ENCODE results near the gene LRRC51.

LRRC51 gene

GRCh38 chr11:72112978-72113808, 32.5 kb downstream of the LRRC51 start:
- H3K27me3 ChIP-seq (ENCODE audit: control insufficient read depth, insufficient read depth, low read length): peaks cover 38% of the 10 kb centered on the region
- H3K36me3 ChIP-seq (ENCODE audit: control insufficient read depth, low read depth, low read length): no peaks in the 10 kb centered on the region
- H3K9me3 ChIP-seq (ENCODE audit: control insufficient read depth, low read depth, low read length): no peaks in the 10 kb centered on the region
- peak overlapping the region; percentile 97 for H3K27ac ChIP-seq (ENCODE audit: low read length)
- peak overlapping the region; percentile 83 for H3K4me3 ChIP-seq (ENCODE audit: low read length)
- H3K4me1 ChIP-seq (ENCODE audit: control insufficient read depth, low read depth, low read length): peaks cover 9% of the 10 kb centered on the region
- H3K9ac ChIP-seq (ENCODE audit: low read length): peak overlapping the region; percentile 96

- Histone ChIP-seq H3K4me1 (ENCODE audit: control insufficient read depth, low read depth, low read length) (peaks cover 9% of the 10 kb centered on the region), H3K4me3 (ENCODE audit: low read length) (no peak overlapping the region), H3K27me3 (ENCODE audit: control insufficient read depth, insufficient read depth, low read length) (peaks cover 47% of the 10 kb centered on the region), H3K27ac (ENCODE audit: low read length) (no peak overlapping the region), H3K9me3 (ENCODE audit: control insufficient read depth, low read depth, low read length) (no peaks in the 10 kb centered on the region), H3K9ac (ENCODE audit: low read length) (no peak overlapping the region), H3K36me3 (ENCODE audit: control insufficient read depth, low read depth, low read length) (no peaks in the 10 kb centered on the region)
Measured at GRCh38 chr11:72114570-72114969, 33.9 kb downstream of the LRRC51 start.

GRCh38 chr11:72116019-72116755, 35.5 kb downstream of the LRRC51 start:
- Histone ChIP-seq H3K4me3 (ENCODE audit: low read length) (no peak overlapping the region), H3K4me1 (ENCODE audit: control insufficient read depth, low read depth, low read length) (peaks cover 9% of the 10 kb centered on the region), H3K27me3 (ENCODE audit: control insufficient read depth, insufficient read depth, low read length) (peaks cover 47% of the 10 kb centered on the region), H3K36me3 (ENCODE audit: control insufficient read depth, low read depth, low read length) (no peaks in the 10 kb centered on the region), H3K9ac (ENCODE audit: low read length) (no peak overlapping the region), H3K27ac (ENCODE audit: low read length) (no peak overlapping the region), H3K9me3 (ENCODE audit: control insufficient read depth, low read depth, low read length) (no peaks in the 10 kb centered on the region)

GRCh38 chr11:72119198-72119597, 38.5 kb downstream of the LRRC51 start:
- Histone ChIP-seq H3K9me3 (ENCODE audit: control insufficient read depth, low read depth, low read length) (no peaks in the 10 kb centered on the region), H3K4me1 (ENCODE audit: control insufficient read depth, low read depth, low read length) (no peaks in the 10 kb centered on the region), H3K27me3 (ENCODE audit: control insufficient read depth, insufficient read depth, low read length) (peaks cover 49% of the 10 kb centered on the region), H3K27ac (ENCODE audit: low read length) (no peak overlapping the region), H3K9ac (ENCODE audit: low read length) (no peak overlapping the region), H3K4me3 (ENCODE audit: low read length) (no peak overlapping the region), H3K36me3 (ENCODE audit: control insufficient read depth, low read depth, low read length) (no peaks in the 10 kb centered on the region)

- Histone ChIP-seq H3K9ac (ENCODE audit: low read length) (no peak overlapping the region), H3K27me3 (ENCODE audit: control insufficient read depth, insufficient read depth, low read length) (peaks cover 32% of the 10 kb centered on the region), H3K4me1 (ENCODE audit: control insufficient read depth, low read depth, low read length) (no peaks in the 10 kb centered on the region), H3K27ac (ENCODE audit: low read length) (no peak overlapping the region), H3K9me3 (ENCODE audit: control insufficient read depth, low read depth, low read length) (no peaks in the 10 kb centered on the region), H3K4me3 (ENCODE audit: low read length) (no peak overlapping the region), H3K36me3 (ENCODE audit: control insufficient read depth, low read depth, low read length) (no peaks in the 10 kb centered on the region)
Measured at GRCh38 chr11:72120930-72121329, 40.3 kb downstream of the LRRC51 start.

GRCh38 chr11:72122607-72123006, 42.0 kb downstream of the LRRC51 start:
- no peaks in the 10 kb centered on the region for H3K36me3 ChIP-seq (ENCODE audit: control insufficient read depth, low read depth, low read length)
- no peaks in the 10 kb centered on the region for H3K4me1 ChIP-seq (ENCODE audit: control insufficient read depth, low read depth, low read length)
- no peak overlapping the region for H3K9ac ChIP-seq (ENCODE audit: low read length)
- no peak overlapping the region for H3K4me3 ChIP-seq (ENCODE audit: low read length)
- H3K27ac ChIP-seq (ENCODE audit: low read length): no peak overlapping the region
- H3K27me3 ChIP-seq (ENCODE audit: control insufficient read depth, insufficient read depth, low read length): peaks cover 16% of the 10 kb centered on the region
- H3K9me3 ChIP-seq (ENCODE audit: control insufficient read depth, low read depth, low read length): no peaks in the 10 kb centered on the region

- Histone ChIP-seq H3K27ac (ENCODE audit: low read length) (no peak overlapping the region), H3K27me3 (ENCODE audit: control insufficient read depth, insufficient read depth, low read length) (peaks cover 14% of the 10 kb centered on the region), H3K36me3 (ENCODE audit: control insufficient read depth, low read depth, low read length) (no peaks in the 10 kb centered on the region), H3K9me3 (ENCODE audit: control insufficient read depth, low read depth, low read length) (no peaks in the 10 kb centered on the region), H3K4me1 (ENCODE audit: control insufficient read depth, low read depth, low read length) (no peaks in the 10 kb centered on the region), H3K9ac (ENCODE audit: low read length) (no peak overlapping the region), H3K4me3 (ENCODE audit: low read length) (no peak overlapping the region)
Measured at GRCh38 chr11:72123117-72123653, 42.5 kb downstream of the LRRC51 start.

GRCh38 chr11:72124046-72124445, 43.4 kb downstream of the LRRC51 start:
- H3K4me1 ChIP-seq (ENCODE audit: control insufficient read depth, low read depth, low read length): no peaks in the 10 kb centered on the region
- H3K27me3 ChIP-seq (ENCODE audit: control insufficient read depth, insufficient read depth, low read length): peaks cover 5% of the 10 kb centered on the region
- H3K9me3 ChIP-seq (ENCODE audit: control insufficient read depth, low read depth, low read length): peaks cover 6% of the 10 kb centered on the region
- H3K4me3 ChIP-seq (ENCODE audit: low read length): no peak overlapping the region
- no peak overlapping the region for H3K27ac ChIP-seq (ENCODE audit: low read length)
- no peaks in the 10 kb centered on the region for H3K36me3 ChIP-seq (ENCODE audit: control insufficient read depth, low read depth, low read length)
- H3K9ac ChIP-seq (ENCODE audit: low read length): no peak overlapping the region

GRCh38 chr11:72125956-72126355, 45.3 kb downstream of the LRRC51 start:
- H3K27ac ChIP-seq (ENCODE audit: low read length): no peak overlapping the region
- H3K9me3 ChIP-seq (ENCODE audit: control insufficient read depth, low read depth, low read length): peaks cover 10% of the 10 kb centered on the region
- H3K36me3 ChIP-seq (ENCODE audit: control insufficient read depth, low read depth, low read length): no peaks in the 10 kb centered on the region
- peaks cover 5% of the 10 kb centered on the region for H3K27me3 ChIP-seq (ENCODE audit: control insufficient read depth, insufficient read depth, low read length)
- H3K4me3 ChIP-seq (ENCODE audit: low read length): no peak overlapping the region
- H3K9ac ChIP-seq (ENCODE audit: low read length): no peak overlapping the region
- H3K4me1 ChIP-seq (ENCODE audit: control insufficient read depth, low read depth, low read length): no peaks in the 10 kb centered on the region

- Histone ChIP-seq H3K27me3 (ENCODE audit: control insufficient read depth, insufficient read depth, low read length) (peaks cover 3% of the 10 kb centered on the region), H3K9ac (ENCODE audit: low read length) (no peak overlapping the region), H3K4me3 (ENCODE audit: low read length) (no peak overlapping the region), H3K9me3 (ENCODE audit: control insufficient read depth, low read depth, low read length) (peaks cover 10% of the 10 kb centered on the region), H3K27ac (ENCODE audit: low read length) (no peak overlapping the region), H3K36me3 (ENCODE audit: control insufficient read depth, low read depth, low read length) (no peaks in the 10 kb centered on the region), H3K4me1 (ENCODE audit: control insufficient read depth, low read depth, low read length) (no peaks in the 10 kb centered on the region)
Measured at GRCh38 chr11:72127923-72128322, 47.3 kb downstream of the LRRC51 start.

GRCh38 chr11:72129381-72129780, 48.7 kb downstream of the LRRC51 start:
- H3K4me1 ChIP-seq (ENCODE audit: control insufficient read depth, low read depth, low read length): no peaks in the 10 kb centered on the region
- no peak overlapping the region for H3K27ac ChIP-seq (ENCODE audit: low read length)
- no peak overlapping the region for H3K9ac ChIP-seq (ENCODE audit: low read length)
- peaks cover 3% of the 10 kb centered on the region for H3K27me3 ChIP-seq (ENCODE audit: control insufficient read depth, insufficient read depth, low read length)
- H3K36me3 ChIP-seq (ENCODE audit: control insufficient read depth, low read depth, low read length): no peaks in the 10 kb centered on the region
- H3K9me3 ChIP-seq (ENCODE audit: control insufficient read depth, low read depth, low read length): peaks cover 10% of the 10 kb centered on the region
- H3K4me3 ChIP-seq (ENCODE audit: low read length): no peak overlapping the region
